ENCODE measurements around the gene DIPK1A.

Gene DIPK1A

DNA sequence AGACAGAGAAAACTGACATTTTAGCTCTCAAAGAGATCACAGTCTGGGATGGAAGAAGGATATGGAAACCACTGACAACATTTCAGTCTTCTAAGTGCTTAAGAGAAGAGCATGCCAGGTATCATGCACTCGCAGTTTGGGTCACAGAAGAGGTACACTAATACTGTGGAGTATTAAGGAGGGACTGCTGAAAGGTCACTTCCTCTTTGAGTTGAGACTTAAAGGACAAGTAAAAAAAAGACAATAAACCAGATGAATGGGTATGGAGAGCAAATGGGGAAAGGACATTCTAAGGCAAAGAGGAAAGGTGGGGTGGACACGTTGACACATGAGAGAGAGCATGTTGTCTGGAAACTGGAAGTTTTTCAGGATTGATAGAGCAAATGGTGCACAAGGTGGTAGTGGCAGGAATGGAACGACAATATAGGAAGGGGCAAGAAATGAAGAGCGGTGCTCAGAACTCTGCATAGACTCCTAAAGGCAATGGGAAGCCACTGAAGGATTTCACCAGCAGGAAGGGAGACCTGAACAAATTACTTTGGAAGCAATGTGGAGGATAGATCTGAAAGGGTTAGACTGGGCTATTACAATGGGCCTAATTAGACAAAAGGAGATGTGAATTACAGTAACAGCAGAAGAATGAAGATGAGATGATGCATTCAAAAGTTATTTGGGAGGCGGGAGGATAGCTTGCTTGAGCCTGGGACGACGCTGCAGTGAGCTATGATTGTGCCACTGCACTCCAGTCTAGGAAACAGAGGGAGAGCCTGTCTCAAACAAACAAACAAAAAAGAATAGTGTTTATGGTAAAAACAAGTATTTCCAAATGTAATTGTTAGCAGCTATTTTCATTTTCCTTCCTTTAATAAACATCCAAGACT, 11.1 kb downstream of the DIPK1A start:
- DNase-seq, result no peak

DNA sequence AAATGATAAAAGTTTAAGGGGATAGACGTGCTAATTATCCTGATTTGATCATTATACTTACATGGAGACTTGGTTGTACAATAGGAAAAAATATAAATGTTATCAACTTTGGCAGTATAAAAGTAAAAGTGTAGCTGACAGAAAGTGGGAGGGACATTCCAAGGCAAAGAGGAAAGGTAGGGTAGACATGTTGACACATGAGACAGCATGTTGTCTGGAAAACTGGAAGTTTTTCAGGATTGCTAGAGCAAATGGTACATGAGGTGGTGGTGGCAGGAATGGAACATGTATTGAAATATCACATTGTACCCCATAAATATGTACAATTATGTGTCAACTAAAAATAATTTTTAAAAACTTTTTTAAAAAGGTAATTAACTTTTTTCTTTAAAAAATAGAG, 13.2 kb downstream of the DIPK1A start:
- no peak for DNase-seq

DNA sequence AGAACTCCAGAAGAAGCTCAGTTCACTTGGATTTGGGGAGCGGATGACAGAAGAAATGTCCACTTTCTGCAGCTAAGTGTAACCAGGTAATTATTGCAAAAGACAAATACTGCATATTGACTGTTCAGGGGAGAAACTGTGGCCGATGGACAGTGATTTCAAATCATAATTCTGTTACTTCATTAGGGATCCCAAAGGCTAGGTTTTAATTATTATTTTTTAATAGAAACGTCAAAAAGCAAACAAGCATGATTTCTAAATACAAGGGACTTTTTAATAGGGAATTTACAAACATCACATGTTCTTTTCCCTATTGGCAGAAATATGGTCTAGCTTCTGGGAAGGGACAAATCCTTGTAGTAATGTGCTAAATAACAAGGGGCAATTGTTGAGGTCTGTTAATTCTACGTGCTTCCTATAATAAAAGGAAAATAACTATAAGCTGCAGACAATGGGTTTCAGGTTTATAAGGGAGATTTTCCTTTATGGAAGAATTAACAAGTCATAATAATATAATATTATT, 15.5 kb downstream of the DIPK1A start:
- DNase-seq, result no peak

DNA sequence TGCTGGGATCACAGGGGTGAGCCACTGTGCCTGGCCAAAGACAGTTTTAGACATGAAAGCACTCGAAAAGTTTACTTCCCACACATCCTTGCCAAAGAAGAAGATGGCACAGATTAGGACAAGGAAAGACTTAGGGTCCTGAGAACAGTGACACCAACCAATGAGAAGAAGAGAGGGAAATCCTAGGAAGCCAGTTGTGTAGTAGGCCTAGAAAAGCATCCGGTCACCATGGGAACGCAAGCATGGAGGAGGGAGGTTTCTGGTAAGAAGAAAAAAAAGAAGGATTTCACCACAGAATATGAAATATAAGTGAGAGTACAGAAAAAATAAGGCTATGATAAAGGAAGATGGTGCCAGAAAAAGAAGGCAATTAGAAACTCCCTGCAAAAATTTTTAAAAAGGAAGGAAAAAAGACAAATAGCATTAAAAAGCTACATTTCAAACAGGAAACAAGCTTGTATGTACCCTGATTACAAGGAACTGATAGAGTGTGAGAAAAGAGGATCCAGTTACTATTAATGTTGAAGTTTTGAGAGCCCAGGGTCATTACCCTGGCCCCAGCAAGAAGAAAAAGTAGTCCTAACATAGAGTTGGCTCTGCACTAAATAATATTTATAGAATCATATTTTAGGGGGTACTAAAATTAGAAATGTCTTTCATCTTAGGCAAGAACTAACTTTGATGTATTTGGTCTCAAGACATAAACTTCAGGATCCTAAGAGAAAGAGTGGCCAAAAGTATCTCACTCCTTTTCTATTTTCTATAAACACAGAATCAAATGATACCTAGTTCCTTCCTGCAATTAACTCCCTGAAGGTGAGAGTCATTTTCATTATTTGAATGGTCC, 16.1 kb downstream of the DIPK1A start:
- no peak for DNase-seq

DNA sequence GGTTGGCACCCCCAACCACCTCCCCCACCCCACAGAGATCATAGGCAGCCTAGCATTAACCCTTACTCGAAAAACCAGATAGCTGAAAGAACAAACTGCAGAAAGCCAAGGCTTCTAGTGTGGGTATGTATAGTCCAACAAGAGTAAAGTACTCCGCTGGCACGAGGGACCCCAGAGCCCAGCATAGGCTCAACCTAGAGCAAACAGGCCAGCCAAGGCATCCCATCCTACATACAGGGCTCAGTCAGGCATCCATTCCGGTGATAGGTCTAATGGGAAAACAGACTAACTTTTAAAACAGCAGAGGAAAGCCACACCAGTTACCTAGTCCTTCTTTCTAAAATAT, 17.8 kb downstream of the DIPK1A start:
- no peak for DNase-seq

DNA sequence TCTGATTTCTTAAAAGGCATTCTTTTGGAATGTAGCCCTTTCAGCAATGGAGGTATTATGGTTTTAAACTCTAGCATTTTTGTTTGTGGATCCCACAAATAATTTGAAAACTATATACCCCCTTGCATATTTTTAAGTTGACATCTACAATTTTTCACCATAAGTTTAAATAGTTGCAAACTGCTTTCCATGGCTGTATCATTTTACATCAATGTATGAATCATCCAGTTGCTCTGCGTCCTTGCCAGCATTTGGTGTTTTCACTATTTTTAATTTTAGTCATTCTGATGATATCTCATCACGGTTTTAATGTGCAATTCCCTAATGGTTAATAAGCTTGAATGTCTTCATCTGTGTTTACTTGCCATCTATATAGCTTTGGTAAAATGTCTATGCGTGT, 20.7 kb downstream of the DIPK1A start:
- DNase-seq, result no peak

DNA sequence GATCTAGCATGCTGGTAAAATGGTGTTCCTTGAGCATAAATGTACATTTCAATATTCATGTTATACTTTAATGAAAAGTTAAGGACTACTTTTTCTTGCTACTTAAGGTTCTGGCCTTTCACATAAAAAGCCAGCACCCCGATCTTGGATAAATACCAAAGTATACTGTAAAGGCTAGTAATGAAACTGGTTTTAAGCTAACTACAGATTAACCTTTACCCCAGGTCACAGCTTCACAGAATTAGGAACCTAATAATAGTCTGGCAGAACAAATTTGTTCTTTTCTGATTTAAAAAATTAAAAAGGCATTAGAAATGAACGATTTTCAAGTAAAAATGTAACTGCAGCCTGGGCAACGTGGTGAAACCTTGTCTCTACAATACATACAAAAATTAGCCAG, 23.5 kb downstream of the DIPK1A start:
- no peak for DNase-seq

DNA sequence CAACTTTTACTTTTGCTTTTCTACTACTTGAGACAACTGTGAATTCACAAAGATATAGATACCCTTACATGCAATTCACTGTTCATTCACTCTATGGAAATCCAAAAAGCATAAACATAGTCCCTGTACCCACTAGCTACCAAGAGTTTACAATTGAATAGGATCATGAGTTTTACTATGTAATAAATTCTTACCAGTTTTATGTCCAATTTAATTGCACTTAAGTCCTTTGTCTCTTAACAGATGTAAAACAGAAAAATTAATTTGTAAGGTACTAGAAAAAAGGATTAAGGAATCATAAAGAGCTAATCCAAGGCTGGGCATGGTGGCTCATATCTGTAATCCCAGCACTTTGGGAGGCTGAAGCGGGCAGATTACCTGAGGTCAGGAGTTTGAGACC, 24.4 kb downstream of the DIPK1A start:
- no peak for DNase-seq

DNA sequence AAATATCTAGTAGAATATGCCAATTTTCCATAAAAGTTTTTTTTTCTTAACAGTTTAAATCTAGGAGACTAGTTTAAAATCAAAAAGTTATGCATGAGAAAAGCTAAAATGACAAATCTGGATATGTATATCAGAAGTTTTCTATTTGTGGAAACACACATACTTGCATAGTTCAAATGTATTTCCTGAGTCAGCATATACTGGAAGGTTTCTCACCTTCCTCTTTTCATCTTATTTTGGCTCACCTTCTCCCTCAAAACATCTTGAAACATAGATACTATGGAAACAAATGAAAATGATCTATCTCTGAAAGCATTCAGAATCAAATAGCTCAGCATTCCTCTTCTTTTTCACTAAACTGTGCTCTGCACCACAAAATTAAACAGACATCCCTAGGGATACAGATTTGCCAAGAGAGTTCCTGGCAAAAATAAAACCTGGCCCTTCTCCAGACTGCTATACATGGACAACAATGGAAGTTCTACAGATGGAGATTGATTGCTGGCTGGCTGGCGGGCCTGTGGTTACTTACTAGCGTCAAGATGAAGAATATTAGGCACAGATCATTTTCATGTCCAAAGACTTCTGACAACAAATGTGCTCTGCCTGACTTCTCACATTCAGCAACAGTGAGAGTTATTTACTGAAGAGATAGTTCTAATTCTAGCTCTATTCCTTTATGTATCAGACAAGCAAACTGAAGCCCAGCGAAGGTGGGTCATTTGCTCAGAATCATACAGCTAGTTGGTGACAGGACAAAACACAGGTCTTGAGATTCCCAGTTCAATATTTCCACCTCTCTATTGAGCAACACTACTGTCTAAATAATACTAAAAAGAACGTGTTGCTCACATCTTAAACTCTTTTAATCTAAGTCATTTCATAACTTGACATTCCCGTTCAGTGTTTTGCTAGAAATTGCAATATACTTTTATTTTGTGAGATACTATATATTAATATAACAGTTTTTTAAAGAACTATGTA, 26.6 kb downstream of the DIPK1A start:
- no peak for DNase-seq

DNA sequence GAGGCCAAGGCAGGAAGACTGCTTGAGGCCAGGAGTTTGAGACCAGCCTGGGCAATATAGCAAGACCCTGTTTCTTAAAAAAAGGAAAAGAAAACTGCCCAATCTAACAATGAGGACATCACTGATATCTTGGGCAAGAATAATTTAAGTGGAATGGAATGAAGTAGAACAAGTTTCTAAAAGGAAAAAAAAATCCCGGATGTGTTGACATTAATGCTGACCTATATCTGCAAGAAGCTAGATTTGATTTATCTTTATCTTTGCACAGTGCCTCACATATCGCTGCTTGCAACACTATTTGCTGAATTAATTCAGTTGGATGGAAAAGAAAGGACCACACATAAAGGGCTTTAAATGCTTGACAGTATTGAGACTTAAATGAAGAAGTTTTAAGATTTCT, 27.8 kb downstream of the DIPK1A start:
- no peak for DNase-seq

DNA sequence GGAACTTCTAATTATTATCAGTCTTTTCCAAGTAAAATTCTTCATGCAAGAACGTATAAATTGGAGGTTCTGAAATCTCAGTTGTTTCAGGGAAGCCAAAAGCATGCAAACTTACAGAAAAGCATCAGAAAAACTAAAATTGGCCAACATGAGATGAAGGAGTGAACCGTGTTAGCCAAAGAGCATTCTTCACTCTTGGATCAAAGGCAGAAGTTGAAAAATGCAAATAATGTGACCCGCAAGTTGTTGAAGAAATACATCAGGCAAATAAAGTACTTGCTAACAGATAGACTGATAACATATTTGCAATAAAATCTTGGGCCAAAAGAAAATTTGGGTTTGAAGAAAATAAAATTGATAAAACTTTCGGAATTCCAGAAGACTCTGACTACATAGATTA, 29.6 kb downstream of the DIPK1A start:
- no peak for DNase-seq

DNA sequence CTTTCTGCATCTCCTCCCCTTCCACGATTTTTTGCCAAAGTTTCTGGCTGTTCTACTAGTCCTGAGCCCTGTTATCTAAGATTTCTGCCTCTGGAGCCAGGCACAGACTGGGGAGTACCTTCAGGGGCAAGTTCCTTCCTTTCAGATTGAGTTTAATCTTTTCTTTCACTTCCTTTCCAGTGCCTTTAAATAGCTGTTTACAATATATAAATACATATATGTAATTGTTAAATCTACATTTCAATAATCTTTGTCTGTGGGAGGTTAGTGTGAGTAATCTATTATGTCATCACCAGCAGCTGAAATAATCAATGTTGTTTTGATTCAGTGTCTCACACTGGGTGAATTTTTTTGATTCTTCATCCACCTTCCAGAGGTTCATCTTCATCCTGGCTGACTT, 31.8 kb downstream of the DIPK1A start:
- no peak for DNase-seq

DNA sequence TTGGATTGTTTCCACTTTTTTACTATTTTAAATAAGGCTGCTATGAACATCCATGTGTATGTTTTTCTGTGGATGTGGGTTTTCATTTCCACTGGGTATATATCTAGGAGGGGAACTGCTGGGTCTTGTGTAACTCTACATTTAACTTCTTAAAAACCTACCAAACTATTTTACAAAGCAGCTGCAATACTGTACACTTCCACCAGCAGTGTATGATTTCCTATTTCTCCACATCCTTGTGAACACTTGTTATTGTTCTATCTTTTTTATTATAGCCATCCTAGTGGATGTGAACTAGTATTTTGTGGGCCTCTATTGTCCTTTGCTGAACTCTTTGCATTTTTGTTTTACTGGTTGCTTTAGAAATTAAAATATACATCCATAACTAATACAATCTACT, 33.4 kb downstream of the DIPK1A start:
- DNase-seq, result no peak

DNA sequence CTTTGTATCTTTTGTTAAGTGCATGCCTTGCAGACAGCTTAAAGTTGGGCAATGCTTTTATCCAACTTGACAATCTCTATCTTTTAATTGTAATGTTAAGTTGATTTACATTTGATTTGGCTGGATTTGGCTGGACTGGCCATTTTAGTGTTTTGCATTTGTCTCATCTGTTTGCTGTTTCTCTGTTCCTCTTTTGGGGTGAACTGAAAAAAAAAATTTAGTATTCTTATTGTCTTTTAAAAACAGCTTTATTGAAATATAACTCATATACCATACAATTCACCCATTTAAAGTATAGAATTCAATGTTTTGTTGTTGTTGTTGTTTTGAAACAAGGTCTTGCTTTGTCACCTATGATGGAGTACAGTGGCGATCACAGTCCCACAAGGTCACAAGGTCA, 34.4 kb downstream of the DIPK1A start:
- DNase-seq, result no peak

DNA sequence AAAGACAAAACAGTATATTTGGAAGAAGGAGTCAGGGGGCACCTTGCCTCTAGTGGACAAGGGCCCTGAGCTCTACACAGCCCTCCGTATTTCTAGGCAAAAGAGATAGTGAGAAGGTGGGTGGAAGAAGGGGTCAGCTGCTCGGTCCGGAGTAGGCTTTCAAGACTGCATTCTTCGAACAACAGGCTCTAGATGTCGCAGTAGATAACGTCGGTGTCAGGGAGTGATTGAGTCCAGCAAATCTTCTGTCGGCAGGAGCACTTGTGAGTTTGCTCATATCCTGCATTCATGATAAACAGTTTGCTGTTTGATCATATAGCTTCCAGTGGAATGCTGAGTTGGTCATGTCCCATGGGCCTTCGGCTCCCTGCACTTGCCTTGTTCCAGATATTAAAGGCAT, 36.8 kb downstream of the DIPK1A start:
- DNase-seq, result no peak

DNA sequence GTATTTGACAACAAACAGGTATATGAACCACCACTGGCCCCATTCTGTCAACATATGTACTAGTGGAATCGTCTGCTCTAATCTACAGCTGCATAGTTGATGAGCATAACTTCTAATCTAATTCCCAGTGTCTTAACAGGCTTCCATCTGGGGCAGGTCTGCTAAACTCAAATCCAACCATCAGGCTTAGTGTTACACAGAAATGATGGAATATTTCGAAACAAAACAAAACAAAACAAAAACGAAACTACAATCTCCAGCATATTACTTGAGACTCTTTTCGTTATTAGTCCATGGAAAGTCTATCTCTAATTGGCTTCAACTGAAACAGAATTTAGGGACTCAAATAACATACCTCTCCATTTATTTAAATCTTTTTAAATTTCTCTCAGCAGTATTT, 37.6 kb downstream of the DIPK1A start:
- DNase-seq, result no peak

DNA sequence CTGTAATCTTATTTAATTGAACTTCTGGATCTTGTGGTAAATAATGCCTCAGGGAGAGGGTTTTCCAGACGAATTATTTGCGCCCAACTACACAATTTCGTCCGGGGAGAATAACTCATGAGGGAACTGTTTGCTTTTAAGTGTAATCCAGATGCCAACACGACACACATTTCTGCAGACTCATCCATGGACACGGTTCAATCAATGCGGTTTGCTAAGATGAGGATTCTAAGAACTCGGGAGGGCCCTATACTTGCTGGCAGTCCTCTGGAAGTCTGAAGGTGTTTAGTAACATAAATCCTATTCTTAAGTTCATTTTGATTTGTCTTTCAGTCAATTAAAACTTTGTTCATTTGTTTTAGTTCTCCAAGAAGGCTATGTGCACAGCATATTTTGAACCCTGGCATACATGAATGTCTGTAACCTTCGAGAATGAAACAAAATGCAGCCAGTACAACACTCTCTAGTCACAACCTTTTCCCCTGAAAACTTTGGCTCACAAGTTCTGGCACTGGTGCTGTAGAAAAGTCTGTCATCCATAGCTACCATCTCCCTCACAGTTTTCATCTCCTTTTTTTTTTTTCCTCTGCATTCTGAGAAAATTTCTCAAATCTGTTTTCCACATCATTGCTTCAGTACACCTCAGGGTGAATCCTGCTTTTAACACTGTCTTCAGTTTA, 38.8 kb downstream of the DIPK1A start:
- DNase-seq, result no peak

DNA sequence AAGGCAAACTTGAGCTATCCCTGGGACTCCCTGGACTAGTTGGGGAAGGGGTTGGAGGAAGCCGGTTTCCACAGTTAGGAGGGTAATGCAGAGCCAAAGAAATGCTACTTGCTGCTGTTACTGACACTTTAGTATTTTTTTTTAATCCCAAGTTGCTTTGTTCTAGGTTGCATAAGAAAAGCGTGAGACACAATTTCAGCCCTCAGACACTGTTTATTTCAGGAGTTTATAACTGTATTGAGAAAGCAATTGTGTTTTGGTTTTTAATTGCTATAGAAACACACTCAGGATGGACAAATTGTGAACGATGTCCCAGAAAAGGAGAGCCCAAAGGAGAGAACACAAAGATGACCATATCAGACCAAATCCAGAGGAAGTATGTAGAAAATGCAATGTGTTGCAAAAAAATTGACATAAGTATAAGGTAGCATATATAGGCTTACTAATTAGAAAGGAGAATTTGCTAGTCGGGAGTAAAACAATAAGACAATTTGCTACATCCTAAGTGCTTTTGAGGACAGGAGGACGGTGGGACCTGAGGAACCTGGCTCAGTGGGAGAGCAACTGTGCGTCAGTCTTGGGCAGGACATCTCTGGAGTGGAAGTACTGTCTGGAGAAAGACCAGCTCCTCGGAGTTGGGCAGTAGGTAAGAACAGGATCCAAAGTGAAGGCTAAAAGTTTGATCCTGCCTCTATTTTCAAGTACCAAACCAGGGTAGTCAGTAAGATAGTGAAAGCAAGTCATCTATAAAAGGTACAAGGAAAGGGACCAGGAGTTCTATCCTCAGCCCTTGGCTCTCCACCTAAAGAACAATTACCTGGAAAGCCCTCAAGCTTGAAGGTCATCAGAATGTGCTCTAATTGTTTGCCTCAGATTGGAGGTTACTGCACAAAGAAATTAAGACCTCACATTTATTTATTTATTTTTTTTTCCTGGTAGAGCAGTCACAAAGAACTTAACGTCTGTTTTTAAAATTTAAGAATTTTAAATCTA, 39.9 kb downstream of the DIPK1A start:
- no peak for DNase-seq

DNA sequence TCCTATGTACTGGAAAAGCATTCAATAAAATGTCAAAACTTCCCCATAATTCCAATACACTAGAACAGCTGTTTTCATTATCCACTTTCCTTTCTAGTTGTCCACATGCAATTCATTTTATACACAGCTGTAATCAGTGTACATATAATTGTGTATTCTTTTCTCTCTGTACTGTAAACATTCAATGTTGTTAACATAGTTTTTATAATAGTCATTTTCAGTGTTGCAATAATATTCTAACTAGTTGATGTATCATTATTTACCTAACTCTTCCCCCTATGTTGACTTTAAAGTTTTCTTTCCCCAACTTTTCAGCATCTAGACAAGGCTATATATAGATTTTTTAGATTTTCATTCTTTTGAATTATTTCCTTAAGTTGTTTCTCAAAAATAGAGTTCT, 44.4 kb downstream of the DIPK1A start:
- no peak for DNase-seq

DNA sequence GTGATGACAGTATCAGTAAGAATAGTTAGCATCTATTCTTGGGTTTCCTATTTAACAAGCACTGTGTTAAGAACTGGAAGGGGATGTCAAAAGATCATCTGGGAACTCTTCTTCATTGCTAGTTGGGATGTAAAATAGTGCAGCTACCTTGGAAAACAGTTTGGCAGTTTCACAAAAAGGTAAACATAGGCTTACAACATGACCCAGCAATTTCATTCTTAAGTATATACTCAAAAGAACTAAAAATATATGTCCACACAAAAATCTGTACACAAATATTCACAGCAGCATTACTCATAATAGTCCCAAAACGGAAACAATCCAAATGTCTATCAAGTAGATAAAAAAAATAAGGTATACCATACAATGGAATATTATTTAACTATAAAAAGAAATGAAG, 45.7 kb downstream of the DIPK1A start:
- DNase-seq, result no peak
